AG04449 (cell line): ENCODE data around the gene POGLUT3.

Experiments
- CTCF ChIA-PET: fragments of 350-600 bp; formaldehyde crosslinking; extraction: SDS; loops from one replicate; lab custom pipeline; 2021; ENCODE audit warnings: antibody characterized with exemption; lab: Yijun Ruan, JAX
- POLR2A ChIA-PET: fragments of 400-600, 350-600 bp; formaldehyde crosslinking; extraction: SDS; loops from one replicate; lab custom pipeline; 2020; ENCODE audit warnings: antibody characterized with exemption, inconsistent platforms; lab: Yijun Ruan, JAX
- DNase-seq: peaks from one replicate; pipeline ENCODE4 v3.0.0-alpha.2; 2010; ENCODE audit warnings: low read depth, low spot score
- H3K4me3 ChIP-seq: 2 replicates; pipeline ENCODE4 v1.5.1; 2011; ENCODE audit warnings: low read depth, mild to moderate bottlenecking, control low read depth, low read length
- TF ChIP-seq, protein P1 (sequence below): IDR thresholded peaks from one replicate; pipeline ENCODE4 v1.5.1; 2011; ENCODE audit warnings: mild to moderate bottlenecking, moderate library complexity, low read length, control low read depth, inconsistent platforms; ENCODE audit not compliant: insufficient read depth; ENCODE audit errors: missing control alignments

Gene POGLUT3

DNA sequence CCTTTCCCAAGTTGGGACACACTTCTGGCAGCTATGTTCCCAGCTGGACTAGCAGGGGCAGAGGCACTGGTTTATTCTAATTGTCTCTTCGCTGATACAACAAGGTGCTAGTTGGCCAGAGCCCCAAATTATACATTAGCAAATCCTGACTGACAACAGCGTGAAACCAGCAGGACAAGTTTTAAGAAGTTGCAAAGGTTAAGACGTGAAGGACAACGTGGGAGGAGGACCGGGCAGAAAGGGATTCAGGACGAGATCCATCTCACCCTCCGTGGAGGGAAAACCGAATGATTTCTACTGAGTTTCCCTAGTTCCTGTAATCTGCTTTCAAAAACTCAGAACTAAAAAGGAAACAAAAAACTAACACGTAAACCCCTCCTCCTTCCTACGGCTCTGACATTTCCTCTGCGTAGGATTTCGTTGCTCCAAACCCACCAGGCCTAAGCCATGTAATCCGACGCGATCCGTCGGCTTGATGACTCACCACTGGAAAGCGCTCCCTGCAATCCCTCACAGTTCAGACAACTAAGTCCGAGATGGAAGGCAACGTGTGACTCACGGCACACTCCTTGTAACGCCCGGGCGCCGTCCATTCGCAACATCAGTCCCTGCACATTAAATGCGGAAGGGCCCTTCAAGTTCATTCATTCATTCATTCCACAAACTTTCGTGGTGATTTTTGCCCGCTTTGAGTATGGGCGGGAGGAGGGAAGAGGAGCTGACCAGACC lies 703 bp downstream of the POGLUT3 start:
- TF ChIP-seq, protein P1, sequence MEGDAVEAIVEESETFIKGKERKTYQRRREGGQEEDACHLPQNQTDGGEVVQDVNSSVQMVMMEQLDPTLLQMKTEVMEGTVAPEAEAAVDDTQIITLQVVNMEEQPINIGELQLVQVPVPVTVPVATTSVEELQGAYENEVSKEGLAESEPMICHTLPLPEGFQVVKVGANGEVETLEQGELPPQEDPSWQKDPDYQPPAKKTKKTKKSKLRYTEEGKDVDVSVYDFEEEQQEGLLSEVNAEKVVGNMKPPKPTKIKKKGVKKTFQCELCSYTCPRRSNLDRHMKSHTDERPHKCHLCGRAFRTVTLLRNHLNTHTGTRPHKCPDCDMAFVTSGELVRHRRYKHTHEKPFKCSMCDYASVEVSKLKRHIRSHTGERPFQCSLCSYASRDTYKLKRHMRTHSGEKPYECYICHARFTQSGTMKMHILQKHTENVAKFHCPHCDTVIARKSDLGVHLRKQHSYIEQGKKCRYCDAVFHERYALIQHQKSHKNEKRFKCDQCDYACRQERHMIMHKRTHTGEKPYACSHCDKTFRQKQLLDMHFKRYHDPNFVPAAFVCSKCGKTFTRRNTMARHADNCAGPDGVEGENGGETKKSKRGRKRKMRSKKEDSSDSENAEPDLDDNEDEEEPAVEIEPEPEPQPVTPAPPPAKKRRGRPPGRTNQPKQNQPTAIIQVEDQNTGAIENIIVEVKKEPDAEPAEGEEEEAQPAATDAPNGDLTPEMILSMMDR = no peak
- POLR2A ChIA-PET = no interaction called here
- DNase-seq = peak; percentile 94
- CTCF ChIA-PET = no interaction called here
- peak overlapping the region; percentile 65 for H3K4me3 ChIP-seq

DNA sequence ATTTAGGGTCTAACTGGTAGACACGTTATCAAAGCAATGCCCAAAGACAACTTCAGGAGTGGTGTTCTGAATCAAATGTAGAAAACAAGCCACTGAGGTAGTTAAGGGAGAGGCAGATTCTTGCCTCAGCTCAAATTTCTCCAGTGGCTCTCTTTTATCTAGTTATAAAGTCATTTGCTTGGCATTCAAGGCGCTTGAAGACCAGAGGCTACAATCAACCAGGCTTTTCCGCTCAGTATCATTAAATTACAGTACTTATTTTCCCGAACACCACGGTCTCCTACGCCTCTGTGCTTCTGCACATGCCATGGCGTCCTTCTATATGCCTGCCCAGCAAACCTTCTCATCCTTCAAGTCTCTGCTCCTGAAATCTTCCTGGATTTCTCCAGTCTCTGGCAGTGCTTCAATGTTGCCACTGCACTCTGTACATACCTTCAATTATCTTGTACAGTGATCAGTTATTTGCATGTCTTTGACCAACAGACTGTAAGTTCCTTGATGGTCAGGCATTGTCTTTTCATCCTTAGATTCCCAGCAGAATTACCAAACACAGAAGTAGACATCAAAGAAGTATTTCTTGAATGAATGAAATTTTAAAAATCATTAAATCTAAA lies 1.4 kb downstream of the POGLUT3 start:
- ChIA-PET CTCF (interaction anchor here (0.6 kb wide), 1 partner anchor 298 kb away, joined by 3 read pairs; no protein-coding TSS in a partner anchor), POLR2A (no interaction called here)
- no peak for DNase-seq
- H3K4me3 ChIP-seq = peak overlapping the region; percentile 65
- TF ChIP-seq, protein P1 = no peak

DNA sequence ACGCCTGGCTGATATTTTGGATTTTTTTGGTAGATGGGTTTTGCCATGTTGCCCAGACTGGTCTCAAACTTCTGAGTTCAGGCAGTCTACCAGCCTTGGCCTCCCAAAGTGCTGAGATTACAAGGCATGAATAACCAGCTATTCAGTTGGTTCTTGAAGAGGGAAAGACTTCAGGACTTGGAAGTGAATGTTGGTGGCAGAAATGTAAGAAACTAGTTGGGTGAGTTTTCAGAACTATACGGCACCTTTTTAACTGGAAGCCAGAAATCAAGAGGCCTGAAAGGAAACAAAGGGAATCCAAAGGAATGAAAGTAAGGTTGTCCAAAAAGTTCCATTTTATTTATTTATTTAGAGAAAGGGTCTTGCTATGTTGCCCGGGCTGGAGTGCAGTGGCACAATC lies 2.9 kb downstream of the POGLUT3 start:
- H3K4me3 ChIP-seq = no peak overlapping the region
- POLR2A ChIA-PET = no interaction called here
- CTCF ChIA-PET = no interaction called here
- DNase-seq = no peak
- TF ChIP-seq, protein P1 = no peak

DNA sequence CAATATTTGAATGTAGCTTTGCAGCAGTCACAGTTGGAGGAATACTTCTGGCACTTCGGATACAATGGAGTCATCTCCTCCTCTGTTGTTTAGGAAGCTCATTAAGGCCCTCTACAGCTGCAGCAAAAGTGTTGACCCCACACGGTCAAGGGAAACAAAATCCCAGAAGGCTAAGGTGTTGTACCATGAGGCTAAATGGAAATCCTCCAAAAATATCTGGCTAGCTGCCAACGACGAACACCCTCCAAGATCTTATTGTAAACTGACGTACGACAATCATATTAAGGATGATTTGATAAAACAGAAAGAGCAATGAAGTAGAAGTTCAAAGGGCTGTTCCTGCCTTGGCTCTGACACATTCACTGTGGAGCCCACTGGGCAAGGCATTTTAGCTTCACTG lies 4.0 kb downstream of the POGLUT3 start:
- H3K4me3 ChIP-seq = no peak overlapping the region
- DNase-seq = no peak
- TF ChIP-seq, protein P1 = no peak
- CTCF ChIA-PET = no interaction called here
- POLR2A ChIA-PET = no interaction called here

DNA sequence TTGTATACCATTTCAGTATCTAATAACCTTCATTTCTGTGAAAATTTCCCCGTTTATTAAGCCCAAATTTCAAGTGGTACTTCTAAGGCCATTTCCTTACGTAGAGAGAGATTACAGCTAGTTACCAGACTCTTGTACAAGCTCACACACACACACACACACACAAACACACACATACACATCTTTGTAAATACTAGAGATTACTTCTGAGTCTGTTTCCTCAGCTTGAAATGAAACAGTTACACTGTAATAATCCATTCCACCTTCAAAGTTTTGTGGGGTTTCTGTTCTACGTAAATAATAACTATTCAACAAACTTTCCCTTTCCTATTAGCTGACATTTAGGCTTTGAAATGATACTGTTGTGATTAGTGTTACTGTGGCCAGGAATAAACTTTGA lies 6.2 kb downstream of the POGLUT3 start:
- no peak overlapping the region for H3K4me3 ChIP-seq
- CTCF ChIA-PET = no interaction called here
- TF ChIP-seq, protein P1 = no peak
- DNase-seq = no peak
- POLR2A ChIA-PET = interaction anchor here (0.6 kb wide), 1 partner anchor 115 kb away, joined by 3 read pairs; no protein-coding TSS in a partner anchor

DNA sequence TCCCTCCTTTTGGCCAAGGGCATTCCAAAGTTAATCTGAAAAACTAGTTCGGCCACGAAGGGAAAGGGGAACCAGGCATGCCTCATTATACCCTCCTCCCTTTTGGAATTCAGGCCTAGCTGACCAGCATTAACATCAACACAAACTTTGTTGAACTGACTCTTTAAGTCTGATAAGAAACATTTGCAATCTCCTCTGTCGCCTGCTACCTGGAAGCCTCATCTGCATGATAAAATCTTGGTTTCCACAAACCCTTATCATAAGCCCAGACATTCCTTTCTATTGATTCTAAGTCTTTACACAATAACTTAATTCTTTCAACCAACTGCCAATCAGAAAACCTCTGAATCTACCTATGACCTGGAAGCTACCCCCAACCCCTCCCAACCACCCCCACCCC lies 11.4 kb downstream of the POGLUT3 start:
- TF ChIP-seq, protein P1 = no peak
- H3K4me3 ChIP-seq = no peak overlapping the region
- POLR2A ChIA-PET = no interaction called here
- DNase-seq = no peak
- CTCF ChIA-PET = no interaction called here
